Heart right ventricle (tissue), 16 donors: ENCODE results near the gene HINT2. TPM values are rescaled to one million over a fixed set of nuclear protein-coding genes. Genes with fewer than 3 reads are reported as not detected.

Experiments used
- ATAC-seq, 8 donors: fragments of 200-7000 bp; cut with Tn5 transposase; one replicate each; pipeline ENCODE4 v1.9.1; 2020; ENCODE audit warnings: mild to moderate bottlenecking in 8 of 8, moderate library complexity in 8 of 8, moderate number of reproducible peaks in 1 of 8
- DNase-seq, 2 donors: peaks; one replicate each; pipeline ENCODE4 v3.0.0-alpha.2; 2020
- H3K27ac ChIP-seq, 10 donors: fragments of 200-600 bp; sonication (generic) in 2 of 10; one replicate each; pipeline versions ENCODE4 v1.5.0 to v1.8.0; 2020 to 2022; ENCODE audit warnings: mild to moderate bottlenecking in 3 of 10
- H3K27me3 ChIP-seq, 7 donors: fragments of 200-600 bp; one replicate each; pipeline ENCODE4 v1.8.0; 2021 to 2022; ENCODE audit warnings: mild to moderate bottlenecking in 2 of 7
- H3K36me3 ChIP-seq, 9 donors: fragments of 200-600 bp; sonication (generic) in 1 of 9; one replicate each; pipeline versions ENCODE4 v1.5.0 to v1.8.0; 2020 to 2022; ENCODE audit warnings: mild to moderate bottlenecking in 2 of 9
- H3K4me1 ChIP-seq, 9 donors: fragments of 200-600 bp; sonication (generic) in 1 of 9; one replicate each; pipeline versions ENCODE4 v1.5.0 to v1.8.0; 2020 to 2022; ENCODE audit warnings: mild to moderate bottlenecking in 4 of 9
- H3K4me3 ChIP-seq, 10 donors: fragments of 200-600 bp; sonication (generic) in 2 of 10; one replicate each; pipeline versions ENCODE4 v1.5.0 to v1.8.0; 2020 to 2022; ENCODE audit warnings: mild to moderate bottlenecking in 7 of 10, moderate library complexity in 2 of 10
- H3K9me3 ChIP-seq, 11 donors: fragments of 200-600 bp in 10 of 11; sonication (generic) in 2 of 11; one replicate each; pipeline versions ENCODE4 v1.5.0 to v1.8.0; 2013 to 2022; ENCODE audit warnings: mild to moderate bottlenecking in 2 of 11, control low read depth in 1 of 11, moderate library complexity in 1 of 11
- CTCF ChIP-seq, 9 donors: fragments of 200-600 bp; sonication (generic) in 2 of 9; IDR thresholded peaks; one replicate each; pipeline versions ENCODE4 v1.5.0 to v1.8.0; 2021 to 2022; ENCODE audit warnings: antibody characterized with exemption in 9 of 9, mild to moderate bottlenecking in 5 of 9, moderate library complexity in 1 of 9
- WGBS, 2 donors: extraction: QIAGEN DNeasy Blood & Tissue Kit; methylation state at CpG; one replicate each; pipeline ENCODE4 v1.1.7; 2013; ENCODE audit warnings: inconsistent platforms in 1 of 2; 5-methylcytosine and 5-hydroxymethylcytosine counted together
- intact Hi-C, 10 donors: fragments of 100-400 bp; cut with DNase I; formaldehyde crosslinking; loops; one replicate each; pipeline versions ENCODE4 v1.11.1 to v1.14.2; 2022
- polyA plus RNA-seq, 2 donors: library from polyadenylated mRNA; stranded (reverse); fragments of 200-250 nt; gene quantifications; one replicate each; pipeline ENCODE4 v1.2.3, GENCODE V29; 2013
- total RNA-seq, 10 donors: library from RNA; stranded (reverse); fragmentation: NEBNext Ultra II Directional in 3 of 10; extraction: Animal tissue kit (Norgen Biotek cat#: 25700) in 3 of 10; gene quantifications; one replicate each; pipeline versions ENCODE4 v1.2.1 to v1.2.4, GENCODE V29; 2021 to 2023
- donor health status: Arrhythmogenic right ventricular cardiomyopathy.
- donor health status: ischemic (EF 13 %, LVEDD 7.1; RV severe dilation, severe dysfunction).
- donor health status: healthy with polysubstance abuse.
- donor health status: DM: no; HTN: yes; CAD: no.
- donor health status: DM: no; HTN: no; CAD: no.
- donor health status: ischemic (EF 25% LVEDD 6.9; RV normal size, moderate dysfunction).
- donor health status: ischemic (EF 25% LVEDD 5.7; RV mildly dilated, moderate dysfunction).
- donor health status: healthy.
- donor health status: DM: yes; HTN: yes; CAD: no.
- donor health status: Ischemic cardiomyopathy.
- donor health status: ischemic (EF 35%, LVEDD 5.7; RV mildly dilated, moderate dysfunction).
- donor health status: nonischemic (EF 11% LVEDD 7.7; RV severe dilation, severe dysfunction).
- donor health status: DM: yes; HTN: yes; CAD: no.
- donor health status: PGD.
- donor health status: ischemic (EF 29% LVEDD 5.4; RV normal size, mild dysfunction).
- donor health status: nonischemic (EF 23%, LVEDD 6.1; RV moderate dilation, normal function).

The HINT2 gene
- total and polyA plus RNA-seq, 12 donors, result 56.8 to 120 (median 76.7) TPM

- H3K4me3 ChIP-seq, result no peak overlapping the region
- peaks cover 2 to 65% (median 31%) of the 10 kb centered on the region in 9 donors for H3K4me1 ChIP-seq
Measured at GRCh38 chr9:35845824-35846771, 31.3 kb upstream of the HINT2 start.

GRCh38 chr9:35844628-35845270 is 29.9 kb upstream of the HINT2 start:
- whole genome bisulfite sequencing, 2 donors, result 37 to 44% methylated on average over 7 of the region's 7 CpGs
- H3K4me3 ChIP-seq, result no peak overlapping the region
- H3K36me3 ChIP-seq, result peaks cover 0 to 23% (median 0%) of the 10 kb centered on the region in 9 donors
- peaks cover 2 to 61% (median 31%) of the 10 kb centered on the region in 9 donors for H3K4me1 ChIP-seq
- intact Hi-C loops, result no loop called here
- H3K27ac ChIP-seq, result peak overlapping the region in 6 of 10 donors; percentile 36 to 58 (median 44)
- peak in 7 of 8 donors; percentile 70 to 90 (median 78) for ATAC-seq
- no peaks in the 10 kb centered on the region for H3K9me3 ChIP-seq
- H3K27me3 ChIP-seq, result peaks cover 0 to 68% (median 0%) of the 10 kb centered on the region in 7 donors
- no peak for TF ChIP-seq CTCF (IDR thresholded peaks at IDR 0.05)
- DNase-seq, result peak in 1 of 2 donors; percentile 83

More at GRCh38 chr9:35845824-35846771, 31.3 kb upstream of the HINT2 start:
- ATAC-seq (no peak), DNase-seq (no peak)
- 66 to 67% methylated on average over 52 to 53 of the region's 53 CpGs for WGBS, 2 donors
- TF ChIP-seq CTCF (IDR thresholded peaks at IDR 0.05), result no peak
- H3K9me3 ChIP-seq, result no peaks in the 10 kb centered on the region
- H3K27me3 ChIP-seq, result peaks cover 0 to 68% (median 0%) of the 10 kb centered on the region in 7 donors
- H3K27ac ChIP-seq, result peak overlapping the region in 3 of 10 donors; percentile 32 to 48 (median 33)
- peaks cover 0 to 23% (median 0%) of the 10 kb centered on the region in 9 donors for H3K36me3 ChIP-seq
- intact Hi-C loops, result no loop called here

GRCh38 chr9:35842795-35843194 is 28.0 kb upstream of the HINT2 start:
- TF ChIP-seq CTCF (IDR thresholded peaks at IDR 0.05), result no peak
- intact Hi-C loops, result no loop called here
- DNase-seq, result no peak
- H3K4me1 ChIP-seq, result peaks cover 2 to 52% (median 21%) of the 10 kb centered on the region in 9 donors
- no peak for ATAC-seq
- no peaks in the 10 kb centered on the region for H3K9me3 ChIP-seq
- WGBS, 2 donors, result 90 to 91% methylated on average over 3 of the region's 3 CpGs
- peaks cover 0 to 23% (median 0%) of the 10 kb centered on the region in 9 donors for H3K36me3 ChIP-seq
- no peak overlapping the region for H3K4me3 ChIP-seq
- H3K27me3 ChIP-seq, result peaks cover 0 to 68% (median 0%) of the 10 kb centered on the region in 7 donors
- no peak overlapping the region for H3K27ac ChIP-seq

- DNase-seq (no peak), ATAC-seq (no peak)
- 91 to 94% methylated on average over 17 of the region's 17 CpGs for WGBS, 2 donors
- Histone ChIP-seq H3K4me1 (peaks cover 2 to 48% (median 17%) of the 10 kb centered on the region in 9 donors), H3K27ac (no peak overlapping the region), H3K9me3 (no peaks in the 10 kb centered on the region), H3K4me3 (no peak overlapping the region), H3K27me3 (peaks cover 0 to 68% (median 0%) of the 10 kb centered on the region in 7 donors), H3K36me3 (peaks cover 0 to 19% (median 0%) of the 10 kb centered on the region in 9 donors)
- intact Hi-C loops, result no loop called here
- no peak for TF ChIP-seq CTCF (IDR thresholded peaks at IDR 0.05)
Measured at GRCh38 chr9:35842020-35842745, 27.3 kb upstream of the HINT2 start.
